ENCODE results near the gene SECTM1. TPM values are rescaled to one million over a fixed set of nuclear protein-coding genes. Genes with fewer than 3 reads are reported as not detected.
A peak's percentile ranks its signal among the peaks of the same experiment; 100 is the strongest.

SECTM1 gene
- total and polyA plus RNA-seq, 9 of the 15 experiments (the other 6 are each of a cell fraction or from before 2014, with no cell fraction given) = 0.11 to 0.46 (median 0.18) TPM; not detected in 6

- no peak for TF ChIP-seq WHSC1 (IDR thresholded peaks at IDR 0.05; ENCODE audit: low read length)
- TF ChIP-seq, protein P1, sequence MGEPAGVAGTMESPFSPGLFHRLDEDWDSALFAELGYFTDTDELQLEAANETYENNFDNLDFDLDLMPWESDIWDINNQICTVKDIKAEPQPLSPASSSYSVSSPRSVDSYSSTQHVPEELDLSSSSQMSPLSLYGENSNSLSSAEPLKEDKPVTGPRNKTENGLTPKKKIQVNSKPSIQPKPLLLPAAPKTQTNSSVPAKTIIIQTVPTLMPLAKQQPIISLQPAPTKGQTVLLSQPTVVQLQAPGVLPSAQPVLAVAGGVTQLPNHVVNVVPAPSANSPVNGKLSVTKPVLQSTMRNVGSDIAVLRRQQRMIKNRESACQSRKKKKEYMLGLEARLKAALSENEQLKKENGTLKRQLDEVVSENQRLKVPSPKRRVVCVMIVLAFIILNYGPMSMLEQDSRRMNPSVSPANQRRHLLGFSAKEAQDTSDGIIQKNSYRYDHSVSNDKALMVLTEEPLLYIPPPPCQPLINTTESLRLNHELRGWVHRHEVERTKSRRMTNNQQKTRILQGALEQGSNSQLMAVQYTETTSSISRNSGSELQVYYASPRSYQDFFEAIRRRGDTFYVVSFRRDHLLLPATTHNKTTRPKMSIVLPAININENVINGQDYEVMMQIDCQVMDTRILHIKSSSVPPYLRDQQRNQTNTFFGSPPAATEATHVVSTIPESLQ (CRISPR knock-in tag; IDR thresholded peaks at IDR 0.05) = 0 out of 2 replicates have a peak, but pooled peaks have one; percentile 45
- no peak; the same call in 1 of the 2 replicates for TF ChIP-seq ZNF263 (CRISPR knock-in tag; IDR thresholded peaks at IDR 0.05; ENCODE audit: borderline replicate concordance)
- TF ChIP-seq ZNF384 (IDR thresholded peaks at IDR 0.05; ENCODE audit: low read depth, low read length) = no peak
- TF ChIP-seq PPARD (CRISPR knock-in tag; IDR thresholded peaks at IDR 0.05) = no peak
- TF ChIP-seq, protein P2, sequence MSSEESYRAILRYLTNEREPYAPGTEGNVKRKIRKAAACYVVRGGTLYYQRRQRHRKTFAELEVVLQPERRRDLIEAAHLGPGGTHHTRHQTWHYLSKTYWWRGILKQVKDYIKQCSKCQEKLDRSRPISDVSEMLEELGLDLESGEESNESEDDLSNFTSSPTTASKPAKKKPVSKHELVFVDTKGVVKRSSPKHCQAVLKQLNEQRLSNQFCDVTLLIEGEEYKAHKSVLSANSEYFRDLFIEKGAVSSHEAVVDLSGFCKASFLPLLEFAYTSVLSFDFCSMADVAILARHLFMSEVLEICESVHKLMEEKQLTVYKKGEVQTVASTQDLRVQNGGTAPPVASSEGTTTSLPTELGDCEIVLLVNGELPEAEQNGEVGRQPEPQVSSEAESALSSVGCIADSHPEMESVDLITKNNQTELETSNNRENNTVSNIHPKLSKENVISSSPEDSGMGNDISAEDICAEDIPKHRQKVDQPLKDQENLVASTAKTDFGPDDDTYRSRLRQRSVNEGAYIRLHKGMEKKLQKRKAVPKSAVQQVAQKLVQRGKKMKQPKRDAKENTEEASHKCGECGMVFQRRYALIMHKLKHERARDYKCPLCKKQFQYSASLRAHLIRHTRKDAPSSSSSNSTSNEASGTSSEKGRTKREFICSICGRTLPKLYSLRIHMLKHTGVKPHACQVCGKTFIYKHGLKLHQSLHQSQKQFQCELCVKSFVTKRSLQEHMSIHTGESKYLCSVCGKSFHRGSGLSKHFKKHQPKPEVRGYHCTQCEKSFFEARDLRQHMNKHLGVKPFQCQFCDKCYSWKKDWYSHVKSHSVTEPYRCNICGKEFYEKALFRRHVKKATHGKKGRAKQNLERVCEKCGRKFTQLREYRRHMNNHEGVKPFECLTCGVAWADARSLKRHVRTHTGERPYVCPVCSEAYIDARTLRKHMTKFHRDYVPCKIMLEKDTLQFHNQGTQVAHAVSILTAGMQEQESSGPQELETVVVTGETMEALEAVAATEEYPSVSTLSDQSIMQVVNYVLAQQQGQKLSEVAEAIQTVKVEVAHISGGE (CRISPR knock-in tag; IDR thresholded peaks at IDR 0.05) = peak in 1 of 3 experiments; percentile 74; a peak in 2 of 6 replicates
- peak; percentile 72 for TF ChIP-seq EP400 (IDR thresholded peaks at IDR 0.05)
- peak; percentile 62; the same call in 1 of the 2 replicates for TF ChIP-seq HDAC2 (IDR thresholded peaks at IDR 0.05)
- no peak for TF ChIP-seq TFAM (CRISPR knock-in tag; conservative IDR thresholded peaks at IDR 0.05)
- no peak for TF ChIP-seq GTF2E2 (tag; IDR thresholded peaks at IDR 0.05)
- no peak; the same call in 1 of the 2 replicates for TF ChIP-seq GTF2F1 (IDR thresholded peaks at IDR 0.05; ENCODE audit: low read depth, low read length)
- TF ChIP-seq GATA2 (CRISPR knock-in tag; IDR thresholded peaks at IDR 0.05) = no peak
- no peak for TF ChIP-seq PATZ1 (CRISPR knock-in tag; IDR thresholded peaks at IDR 0.05; ENCODE audit: borderline replicate concordance)
- TF ChIP-seq ZNF75A (CRISPR knock-in tag; IDR thresholded peaks at IDR 0.05) = no peak
- no peak for TF ChIP-seq TSC22D4 (tag; IDR thresholded peaks at IDR 0.05)
- no peak for TF ChIP-seq POLR3A (IDR thresholded peaks at IDR 0.05; ENCODE audit: borderline replicate concordance, extremely low read depth, insufficient read depth, insufficient read length)
- no peak for TF ChIP-seq ZBTB1 (CRISPR knock-in tag; IDR thresholded peaks at IDR 0.05; ENCODE audit: borderline replicate concordance, low read depth)
- TF ChIP-seq PYGO2 (tag; IDR thresholded peaks at IDR 0.05) = no peak
- TF ChIP-seq IFI16 (CRISPR knock-in tag; IDR thresholded peaks at IDR 0.05) = no peak
- TF ChIP-seq ZNF445 (CRISPR knock-in tag; IDR thresholded peaks at IDR 0.05; ENCODE audit: low read depth) = no peak
- TF ChIP-seq ZNF3 (CRISPR knock-in tag; IDR thresholded peaks at IDR 0.05) = no peak
Measured at GRCh38 chr17:82338858-82339633, 5.5 kb upstream of the SECTM1 start (continued).
